Measurements from ENCODE around the gene BBS9. TPM values are rescaled to one million over a fixed set of nuclear protein-coding genes. Genes with fewer than 3 reads are reported as not detected.

Gene BBS9
- polyA plus RNA-seq, 1 donor from 2014 or later, result 9.8 TPM

- TF ChIP-seq REST (IDR thresholded peaks at IDR 0.05; ENCODE audit: borderline replicate concordance), result no peak
- TF ChIP-seq TAF1 (IDR thresholded peaks at IDR 0.05; ENCODE audit: low read depth), result no peak
These were observed 514.2 kb downstream of the BBS9 start (continued) for GRCh38 chr7:33643530-33643929.

DNA sequence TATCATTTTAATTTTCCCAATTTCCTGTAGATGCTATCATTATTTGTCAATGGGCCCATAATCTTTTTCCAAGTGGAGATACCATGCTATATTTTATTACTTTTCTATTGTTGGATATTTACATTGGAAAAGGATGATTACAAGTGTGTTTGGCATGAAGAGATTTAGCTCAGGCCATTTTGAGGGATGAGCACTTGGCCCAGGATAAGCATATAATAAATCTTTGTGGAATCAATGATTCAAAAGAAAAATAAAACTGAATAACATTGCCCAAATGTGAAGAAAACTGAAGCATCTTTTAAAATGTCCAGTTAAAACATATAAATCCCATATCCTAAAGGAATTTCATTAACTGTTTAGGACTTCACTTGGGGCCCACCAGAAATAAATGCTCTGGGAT is 515.1 kb downstream of the BBS9 start:
- Histone ChIP-seq H3K36me3 (ENCODE audit: insufficient read depth, low read length) (no peaks in the 10 kb centered on the region), H3K9me3 (ENCODE audit: low read length) (no peaks in the 10 kb centered on the region), H3K79me2 (replicated peaks; ENCODE audit: insufficient read depth, low read length) (no peaks in the 10 kb centered on the region), H3F3A (ENCODE audit: insufficient read depth, low read length, poor library complexity, severe bottlenecking) (no peaks in the 10 kb centered on the region), H3K4me2 (ENCODE audit: low read length) (no peak overlapping the region), H4K20me1 (ENCODE audit: insufficient read depth) (no peaks in the 10 kb centered on the region), H3K27me3 (ENCODE audit: insufficient read depth, low read depth, low read length) (no peaks in the 10 kb centered on the region), H3K4me3 (ENCODE audit: low read length) (no peak overlapping the region), H3K9ac (ENCODE audit: low read length) (no peak overlapping the region), H2AFZ (ENCODE audit: low read depth, low read length) (no peak overlapping the region), H3K27ac (ENCODE audit: low read length) (no peak overlapping the region), H3K9me2 (ENCODE audit: insufficient read depth, low read length) (no peaks in the 10 kb centered on the region)
- TF ChIP-seq SMC3 (conservative IDR thresholded peaks at IDR 0.05; ENCODE audit: poor library complexity) (no peak), REST (IDR thresholded peaks at IDR 0.05; ENCODE audit: borderline replicate concordance) (no peak)

GRCh38 chr7:33645104-33645503 is 515.7 kb downstream of the BBS9 start:
- Histone ChIP-seq H3K4me2 (ENCODE audit: low read length) (no peak overlapping the region), H3K9me2 (ENCODE audit: insufficient read depth, low read length) (no peaks in the 10 kb centered on the region), H3K4me3 (ENCODE audit: low read length) (no peak overlapping the region), H3K27ac (ENCODE audit: low read length) (no peak overlapping the region), H3K9ac (ENCODE audit: low read length) (no peak overlapping the region), H3F3A (ENCODE audit: insufficient read depth, low read length, poor library complexity, severe bottlenecking) (no peaks in the 10 kb centered on the region), H3K36me3 (ENCODE audit: insufficient read depth, low read length) (no peaks in the 10 kb centered on the region), H3K27me3 (ENCODE audit: insufficient read depth, low read depth, low read length) (no peaks in the 10 kb centered on the region), H3K9me3 (ENCODE audit: low read length) (no peaks in the 10 kb centered on the region), H2AFZ (ENCODE audit: low read depth, low read length) (no peak overlapping the region), H4K20me1 (ENCODE audit: insufficient read depth) (no peaks in the 10 kb centered on the region), H3K79me2 (replicated peaks; ENCODE audit: insufficient read depth, low read length) (no peaks in the 10 kb centered on the region)
- TF ChIP-seq POLR2AphosphoS5 (IDR thresholded peaks at IDR 0.05) (no peak), EP300 (conservative IDR thresholded peaks at IDR 0.05; ENCODE audit: poor library complexity, severe bottlenecking) (no peak), MXI1 (conservative IDR thresholded peaks at IDR 0.05; ENCODE audit: poor library complexity, severe bottlenecking) (no peak), TAF1 (IDR thresholded peaks at IDR 0.05; ENCODE audit: low read depth) (no peak), RAD21 (conservative IDR thresholded peaks at IDR 0.05) (no peak), SMC3 (conservative IDR thresholded peaks at IDR 0.05; ENCODE audit: poor library complexity) (no peak), EZH2 (IDR thresholded peaks at IDR 0.05; ENCODE audit: borderline replicate concordance, insufficient read depth, low read length, poor library complexity, severe bottlenecking) (no peak), CTCF (IDR thresholded peaks at IDR 0.05; ENCODE audit: poor library complexity, severe bottlenecking) (no peak), REST (IDR thresholded peaks at IDR 0.05; ENCODE audit: borderline replicate concordance) (no peak)

Data from neural cell (in vitro differentiated cells).